Activated CD4-positive, alpha-beta T cell treated with anti-CD3 and anti-CD28 coated beads, Interleukin-2, amount 50 U/mL, for 24 hours (primary cell): Measurements from ENCODE around the gene EYS.
"Not testable (repeated sequence)": the region's sequence is repeated elsewhere in the genome, so short reads cannot be mapped to it uniquely, and the experiment has no call there.

Source experiments
- DNase-seq, 2 donors: peaks; one replicate each; pipeline ENCODE4 v3.0.0-alpha.2; 2020; ENCODE audit warnings: low read depth in 1 of 2, low spot score in 1 of 2

Gene EYS

GRCh38 chr6:63868351-63868750, 1838.7 kb downstream of the EYS start:
- DNase-seq, result no peak

- DNase-seq, result no peak
Observed at GRCh38 chr6:63864671-63865318, 1842.2 kb downstream of the EYS start.

DNA sequence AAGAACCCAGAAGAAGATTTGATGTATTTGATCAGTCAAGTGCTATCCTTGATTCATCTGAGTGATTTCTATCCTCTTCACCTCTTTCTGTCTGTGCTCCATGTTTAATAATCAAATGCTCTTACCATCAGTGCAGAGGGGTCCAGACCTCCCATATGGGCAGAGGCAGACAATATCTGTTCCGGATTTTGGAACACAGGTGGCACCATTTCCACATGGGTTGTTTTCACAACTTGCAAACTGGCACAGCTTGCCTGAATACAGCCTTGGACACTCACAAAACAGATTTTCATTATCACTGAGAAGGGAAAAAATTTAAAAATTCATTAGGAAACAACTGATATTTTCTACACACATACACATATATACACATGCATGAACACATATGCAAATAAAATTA, 1843.0 kb downstream of the EYS start:
- DNase-seq, result no peak

DNA sequence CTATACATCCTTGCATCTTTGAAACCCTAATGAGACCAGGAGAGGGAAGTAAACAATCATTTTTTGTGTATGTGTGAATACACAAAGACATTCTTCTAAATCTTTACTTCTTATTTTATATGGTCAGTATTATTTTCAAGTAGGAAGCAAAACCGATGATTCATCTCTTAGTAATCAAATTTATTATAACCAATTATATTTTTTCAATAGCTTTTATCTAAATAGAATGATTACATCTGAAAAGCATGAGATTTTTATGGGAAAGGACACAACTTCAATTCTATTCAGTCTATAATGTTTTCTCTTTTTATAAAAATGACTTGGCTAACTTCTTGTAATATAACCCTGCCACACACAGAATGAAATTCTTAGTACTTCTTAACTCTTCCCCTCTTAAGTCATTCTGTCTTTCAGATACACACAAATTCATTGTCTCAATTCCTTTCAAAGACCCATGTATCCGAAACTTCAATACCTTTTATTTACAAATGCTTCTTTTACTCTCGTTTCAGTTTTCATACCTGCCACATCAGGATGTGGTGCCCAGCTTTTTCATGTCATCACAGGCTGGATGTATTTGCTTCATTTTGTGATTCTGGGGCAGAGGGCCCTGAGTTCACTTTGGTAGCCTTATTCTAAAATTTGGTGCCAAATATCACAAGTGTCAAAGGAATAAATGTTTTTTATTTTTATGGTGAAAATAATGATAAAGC, 1844.4 kb downstream of the EYS start:
- DNase-seq, result no peak

DNA sequence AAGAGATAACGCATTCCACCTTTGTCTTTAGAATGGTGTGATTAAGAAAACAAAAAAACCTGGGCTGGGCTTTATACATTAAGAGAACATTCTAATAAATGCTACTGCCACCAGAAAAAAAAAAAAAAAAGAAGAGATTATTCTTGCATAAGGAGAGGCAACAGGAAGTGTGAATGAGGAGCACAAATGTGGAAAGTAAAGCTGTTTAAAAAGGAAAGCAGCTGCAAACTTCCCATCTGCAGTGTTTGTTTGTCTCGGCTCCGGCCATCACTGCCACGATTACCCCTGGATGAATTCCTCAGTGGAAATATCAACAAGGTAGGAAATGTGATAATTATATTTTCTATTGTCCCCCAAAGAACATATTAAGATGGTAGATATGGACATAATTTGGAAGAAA, 1847.5 kb downstream of the EYS start:
- DNase-seq, result no peak

DNA sequence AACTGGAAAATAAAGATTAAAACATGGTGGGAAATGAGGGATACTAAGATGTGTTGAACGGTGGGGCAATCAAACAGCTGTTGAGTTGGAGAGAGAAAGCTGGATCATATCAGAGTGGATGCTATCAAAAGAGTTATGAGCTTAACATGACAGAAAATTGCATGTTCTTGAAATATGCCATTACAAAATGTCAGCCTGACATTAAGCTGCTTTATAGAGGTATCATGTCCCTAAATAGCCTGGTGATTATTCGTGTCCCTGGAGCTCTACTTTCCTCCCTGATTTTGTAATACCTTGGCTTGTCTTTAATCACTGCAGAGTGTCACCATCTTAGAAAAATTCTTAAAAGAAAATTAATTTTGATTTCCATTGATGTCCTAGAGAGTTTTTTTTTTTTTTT, 1848.3 kb downstream of the EYS start:
- no peak for DNase-seq

DNA sequence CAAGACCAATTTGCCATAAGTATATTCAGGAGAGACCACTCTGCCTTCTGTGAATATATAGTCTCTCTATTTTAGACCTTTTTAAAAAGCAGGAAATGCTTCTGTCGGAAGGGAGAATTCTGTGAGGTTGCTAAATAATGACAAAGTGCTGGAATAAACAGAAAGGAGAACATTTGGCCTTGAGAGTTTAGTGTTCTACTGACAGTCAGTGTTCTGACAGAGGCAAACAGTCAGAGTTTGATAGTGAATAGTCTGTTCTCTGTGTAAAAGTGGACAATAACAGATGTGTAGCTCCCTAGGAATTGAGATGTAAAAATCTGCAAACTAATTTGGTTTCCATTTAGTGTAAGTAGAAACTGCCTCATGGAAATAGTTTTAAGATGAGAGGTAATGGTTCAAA, 1850.8 kb downstream of the EYS start:
- no peak for DNase-seq

- no peak for DNase-seq
Observed at GRCh38 chr6:63844287-63844686, 1862.7 kb downstream of the EYS start.

DNA sequence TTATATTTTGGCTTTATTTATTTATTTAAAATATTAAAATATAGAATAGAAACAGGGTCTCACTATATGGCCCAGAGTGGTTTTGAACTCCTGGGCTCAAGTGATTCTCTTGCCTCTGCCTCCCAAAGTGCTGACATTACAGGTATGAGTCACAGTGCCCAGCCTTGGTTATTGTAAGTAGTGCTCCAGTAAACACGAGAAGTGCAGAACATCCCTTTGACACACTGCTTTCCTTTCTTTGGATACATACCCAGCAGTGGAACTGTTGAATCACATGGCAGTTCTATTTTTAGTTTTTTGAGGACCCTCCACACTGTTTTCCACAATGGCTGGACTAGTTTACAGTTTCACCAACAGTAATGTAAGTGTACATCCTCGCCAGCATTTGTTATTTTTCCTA, 1867.5 kb downstream of the EYS start:
- DNase-seq, result no peak

DNA sequence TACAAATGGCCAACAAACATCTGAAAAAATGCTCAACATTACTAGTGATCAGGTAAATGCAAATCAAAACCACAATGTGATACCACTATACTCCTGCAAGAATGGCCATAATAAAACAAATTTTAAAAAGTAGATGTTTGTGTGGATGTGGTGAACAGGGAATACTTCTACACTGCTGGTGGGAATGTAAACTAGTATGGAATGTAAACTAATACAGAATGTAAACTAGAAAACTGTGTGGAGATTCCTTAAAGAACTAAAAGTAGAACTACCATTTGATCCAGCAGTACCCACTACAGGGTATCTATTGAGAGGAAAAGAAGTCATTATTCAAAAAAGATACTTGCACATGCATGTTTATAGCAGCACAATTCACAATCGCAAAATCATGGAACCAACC, 1878.3 kb downstream of the EYS start:
- not testable (repeated sequence) for DNase-seq

DNA sequence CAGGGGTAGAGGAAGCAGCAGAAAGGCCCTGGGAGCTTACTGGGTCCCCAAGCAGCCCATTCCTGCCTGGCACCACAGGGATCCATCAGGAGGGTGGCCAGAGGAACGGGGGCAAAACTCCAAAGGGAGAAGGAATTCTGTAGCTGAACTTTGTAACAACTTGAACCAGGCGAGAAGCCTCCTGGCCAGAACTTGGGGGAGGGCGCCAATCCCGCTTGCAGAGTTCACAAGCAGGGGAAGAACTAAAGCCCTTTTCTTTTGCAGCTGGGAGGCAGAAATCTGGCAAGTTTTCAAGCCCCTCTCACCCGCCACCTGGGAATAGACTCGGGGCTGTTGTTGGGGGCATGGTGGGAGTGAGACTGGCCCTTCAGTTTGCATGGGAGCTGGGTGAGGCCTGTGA, 1882.3 kb downstream of the EYS start:
- DNase-seq, result no peak

GRCh38 chr6:63821442-63821841, 1885.6 kb downstream of the EYS start:
- DNase-seq, result no peak

DNA sequence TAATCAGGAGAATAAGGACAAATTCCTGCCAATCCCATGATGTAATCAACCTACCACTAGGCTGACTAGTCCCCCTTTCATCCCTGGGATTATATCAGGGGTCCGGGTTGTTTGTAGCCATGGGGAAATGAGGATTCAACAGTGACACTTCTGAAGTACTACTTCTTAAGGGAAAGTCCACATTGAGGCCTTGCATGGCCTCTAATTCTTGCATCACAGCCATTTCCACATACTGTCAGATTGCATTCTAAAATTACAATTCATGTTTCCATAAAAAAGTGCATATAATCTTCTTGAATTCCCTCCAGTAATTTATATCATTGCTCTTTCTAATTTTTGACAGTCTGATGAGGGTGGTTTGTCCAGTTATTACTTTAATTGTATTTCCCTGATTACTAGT, 1887.2 kb downstream of the EYS start:
- DNase-seq, result no peak

GRCh38 chr6:63817492-63818050, 1889.5 kb downstream of the EYS start:
- no peak for DNase-seq

DNA sequence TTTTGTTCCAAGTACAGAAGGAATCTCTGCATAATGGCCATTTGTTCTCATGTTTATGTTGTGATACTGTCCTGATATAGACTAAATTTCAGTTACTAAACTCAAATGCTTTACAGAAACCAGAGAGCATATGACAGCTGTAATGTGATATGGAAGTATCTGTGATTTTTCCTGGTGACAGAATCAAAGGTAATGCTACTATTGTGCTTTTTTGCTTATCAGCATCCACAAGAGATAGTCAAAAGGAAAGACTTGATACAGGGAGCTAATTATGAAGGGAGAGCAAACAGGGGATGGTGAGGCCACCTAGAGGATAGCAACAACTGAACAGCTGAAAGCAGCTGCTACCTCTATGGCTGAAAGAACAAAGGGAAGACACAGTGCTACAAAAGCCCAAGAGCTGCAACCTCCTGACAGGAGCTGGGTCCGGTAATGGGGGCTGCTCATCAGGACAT, 1890.0 kb downstream of the EYS start:
- DNase-seq, result no peak

- DNase-seq, result no peak
Observed at GRCh38 chr6:63816401-63816981, 1890.5 kb downstream of the EYS start.

DNA sequence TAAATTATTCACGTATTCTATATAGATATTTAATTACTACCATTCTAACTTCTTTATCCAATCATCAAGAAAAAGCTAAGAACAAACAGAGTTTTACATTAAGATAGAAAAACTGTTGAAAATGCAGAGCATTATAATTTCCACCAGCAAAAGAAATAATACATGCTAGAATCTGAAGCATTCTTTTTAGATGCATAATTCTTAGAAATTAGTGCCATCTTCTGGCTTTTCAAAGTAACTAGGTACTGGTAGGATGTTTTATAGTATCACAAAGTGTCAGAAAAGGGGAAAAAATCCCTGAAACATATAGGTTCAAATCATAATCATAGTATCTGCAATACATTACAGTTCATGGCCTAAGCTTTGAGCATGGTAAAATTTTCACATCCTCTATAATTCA, 1892.6 kb downstream of the EYS start:
- no peak for DNase-seq

DNA sequence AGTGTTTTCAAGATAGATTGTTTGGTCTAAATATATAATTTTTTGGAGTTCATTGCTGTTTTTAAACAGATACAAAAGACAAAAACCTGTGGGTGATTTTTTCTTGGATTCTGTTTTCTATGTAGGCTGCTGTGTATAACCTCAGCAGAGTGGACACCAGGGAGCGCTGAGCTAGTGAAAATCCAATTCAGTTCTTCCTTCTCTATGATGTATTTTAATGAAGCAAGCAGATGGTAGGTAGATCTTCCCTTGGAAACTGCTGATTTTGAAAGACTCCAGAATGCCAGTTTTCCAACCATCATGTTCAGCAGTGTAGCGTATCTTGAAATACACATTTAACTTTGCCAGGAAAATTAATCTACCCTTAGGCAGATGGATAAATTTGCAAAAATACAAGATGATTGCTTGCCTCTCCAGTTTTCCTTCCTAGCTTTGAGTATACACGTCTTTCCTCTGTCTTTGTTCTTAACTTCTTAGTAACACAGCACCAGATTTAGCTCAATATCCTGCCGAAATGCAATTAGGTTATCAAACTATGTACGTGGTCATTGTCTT, 1893.4 kb downstream of the EYS start:
- DNase-seq, result no peak

DNA sequence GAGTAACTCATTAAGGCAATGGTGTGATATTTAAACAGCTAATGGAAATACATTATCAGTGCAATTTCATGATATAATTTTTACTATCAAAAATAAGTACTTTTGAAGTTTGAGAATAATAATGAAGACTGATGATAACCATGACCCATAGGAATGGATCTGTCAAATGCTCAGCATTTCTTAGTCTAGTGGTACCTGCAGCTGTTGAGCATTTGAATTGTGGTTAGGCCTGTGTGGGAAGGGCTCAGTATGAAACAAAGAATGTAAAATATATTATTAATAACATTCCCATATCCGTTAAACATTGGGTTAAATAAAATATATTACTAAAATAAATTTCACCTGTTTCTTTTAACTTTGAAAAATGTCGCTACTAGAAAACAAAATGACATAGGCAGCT, 1898.5 kb downstream of the EYS start:
- DNase-seq, result no peak

GRCh38 chr6:63807056-63807455, 1900.0 kb downstream of the EYS start:
- DNase-seq, result no peak

- no peak for DNase-seq
Observed at GRCh38 chr6:63806573-63806913, 1900.5 kb downstream of the EYS start.
